Right lobe of liver (tissue), 6 donors: ENCODE data around the gene TBCC. TPM values are rescaled to one million over a fixed set of nuclear protein-coding genes. Genes with fewer than 3 reads are reported as not detected.
"Not testable (repeated sequence)": the region's sequence is repeated elsewhere in the genome, so short reads cannot be mapped to it uniquely, and the experiment has no call there.

Experiments
- ATAC-seq, 4 donors: fragments of 200-7000 bp; cut with Tn5 transposase; one replicate each; pipeline ENCODE4 v1.9.1; 2020; ENCODE audit warnings: mild to moderate bottlenecking in 4 of 4, moderate library complexity in 4 of 4
- DNase-seq, 3 donors: peaks; one replicate each; pipeline ENCODE4 v3.0.0-alpha.2; 2020
- H3K27ac ChIP-seq, 3 donors: fragments of 200-600 bp; one replicate each; pipeline ENCODE4 v1.8.0; 2022
- H3K27me3 ChIP-seq, 2 donors: fragments of 200-600 bp; one replicate each; pipeline ENCODE4 v1.8.0; 2022
- H3K36me3 ChIP-seq, 4 donors: fragments of 200-600 bp; sonication (generic) in 1 of 4; one replicate each; pipeline versions ENCODE4 v1.5.1 to v1.8.0; 2017 to 2022; ENCODE audit warnings: control low read depth in 1 of 4
- H3K4me1 ChIP-seq, 4 donors: fragments of 200-600 bp; sonication (generic) in 1 of 4; one replicate each; pipeline versions ENCODE4 v1.5.1 to v1.8.0; 2017 to 2022; ENCODE audit warnings: control low read depth in 1 of 4
- H3K4me3 ChIP-seq, 3 donors: fragments of 200-600 bp; one replicate each; pipeline ENCODE4 v1.8.0; 2022
- H3K9me3 ChIP-seq, 4 donors: fragments of 200-600 bp; sonication (generic) in 1 of 4; one replicate each; pipeline versions ENCODE4 v1.5.1 to v1.8.0; 2017 to 2022; ENCODE audit warnings: control low read depth in 1 of 4
- CTCF ChIP-seq, 4 donors: fragments of 200-600 bp in 3 of 4; fragments of 450-650 bp in 1 of 4; IDR thresholded peaks; one replicate each; pipeline versions ENCODE4 v1.5.1 to v1.8.0; 2016 to 2022; ENCODE audit warnings: antibody characterized with exemption in 4 of 4, mild to moderate bottlenecking in 2 of 4
- POLR2A ChIP-seq: fragments of 450-650 bp; IDR thresholded peaks from one replicate; pipeline ENCODE4 v1.6.1; 2017; ENCODE audit warnings: antibody characterized with exemption, mild to moderate bottlenecking
- WGBS: methylation state at CpG from one replicate; pipeline ENCODE4 v1.1.6; 2018; ENCODE audit warnings: low coverage, low lambda C conversion rate; ENCODE audit not compliant: insufficient coverage; ENCODE audit errors: missing lambda C conversion rate; 5-methylcytosine and 5-hydroxymethylcytosine counted together
- intact Hi-C, 2 donors: fragments of 100-400 bp; cut with DNase I; formaldehyde crosslinking; loops; one replicate each; pipeline versions ENCODE4 v1.11.2 to v1.14.1; 2022
- total RNA-seq, 6 experiments: library from RNA; depleted of rRNA in 2 of 6; stranded (reverse); fragments of >200 nt in 2 of 6; fragmentation: NEBNext Ultra II Directional in 3 of 6; extraction: Animal tissue kit (Norgen Biotek cat#: 25700) in 3 of 6; gene quantifications; one replicate each; pipeline versions ENCODE4 v1.1.0 to v1.2.4, GENCODE V29; 2016 to 2023
- donor health status: DM: no; HTN: yes; CAD: no.
- donor health status: DM: no; HTN: no; CAD: no.
- donor health status: DM: no; HTN: no; CAD: no.
- donor health status: DM: no; HTN: yes; CAD: no.
- donor health status: DM: no; HTN: yes; CAD: no.

Gene TBCC
- total RNA-seq, 6 experiments from 2014 or later, result 5.4 to 12.2 (median 6.3) TPM

GRCh38 chr6:42742116-42742894 is 3.6 kb downstream of the TBCC start:
- TF ChIP-seq POLR2A (no peak), CTCF (IDR thresholded peaks at IDR 0.05) (no peak)
- H3K36me3 ChIP-seq, result no peaks in the 10 kb centered on the region
- no peak for ATAC-seq
- no peak overlapping the region for H3K27ac ChIP-seq
- WGBS, result 48% methylated on average over 2 of the region's 5 CpGs
- no peaks in the 10 kb centered on the region for H3K27me3 ChIP-seq
- H3K4me3 ChIP-seq, result no peak overlapping the region
- no peak for DNase-seq
- H3K4me1 ChIP-seq, result peaks cover 0 to 15% (median 3%) of the 10 kb centered on the region in 4 donors
- intact Hi-C loops, result loop anchor here in 1 of 2 donors (10.0 kb wide), 1 partner anchor 142 kb away; no protein-coding TSS in a partner anchor
- H3K9me3 ChIP-seq, result no peaks in the 10 kb centered on the region

- Histone ChIP-seq H3K9me3 (no peaks in the 10 kb centered on the region), H3K27me3 (no peaks in the 10 kb centered on the region), H3K27ac (no peak overlapping the region), H3K36me3 (no peaks in the 10 kb centered on the region), H3K4me3 (no peak overlapping the region), H3K4me1 (peaks cover 0 to 15% (median 3%) of the 10 kb centered on the region in 4 donors)
- intact Hi-C loops, result loop anchor here in 1 of 2 donors (10.0 kb wide), 1 partner anchor 144 kb away; no protein-coding TSS in a partner anchor
- TF ChIP-seq CTCF (IDR thresholded peaks at IDR 0.05) (no peak), POLR2A (no peak)
- WGBS, result 48% methylated on average over 2 of the region's 3 CpGs
- ATAC-seq (no peak), DNase-seq (no peak)
Observed at GRCh38 chr6:42740725-42741124, 5.2 kb downstream of the TBCC start.

- intact Hi-C loops, result no loop called here
- Histone ChIP-seq H3K9me3 (no peaks in the 10 kb centered on the region), H3K27ac (no peak overlapping the region), H3K27me3 (no peaks in the 10 kb centered on the region), H3K4me1 (no peaks in the 10 kb centered on the region), H3K4me3 (no peak overlapping the region), H3K36me3 (no peaks in the 10 kb centered on the region)
- 93% methylated on average over 2 of the region's 3 CpGs for WGBS
- TF ChIP-seq POLR2A (no peak), CTCF (IDR thresholded peaks at IDR 0.05) (no peak)
- no peak for DNase-seq
- no peak for ATAC-seq
Observed at GRCh38 chr6:42735976-42736375, 9.9 kb downstream of the TBCC start.

- DNase-seq, ATAC-seq, H3K9me3 ChIP-seq, H3K4me1 ChIP-seq, H3K4me3 ChIP-seq, intact Hi-C loops, H3K27ac ChIP-seq, H3K36me3 ChIP-seq, H3K27me3 ChIP-seq: not testable (repeated sequence)
- WGBS, result 70% methylated on average over 7 of the region's 13 CpGs
Observed at GRCh38 chr6:42733867-42734481, 11.9 kb downstream of the TBCC start.

- Histone ChIP-seq H3K27ac (no peak overlapping the region), H3K4me3 (no peak overlapping the region), H3K9me3 (no peaks in the 10 kb centered on the region), H3K4me1 (peaks cover 0 to 10% (median under 1%) of the 10 kb centered on the region in 4 donors), H3K36me3 (no peaks in the 10 kb centered on the region), H3K27me3 (no peaks in the 10 kb centered on the region)
- 0% methylated on average over 1 of the region's 3 CpGs for WGBS
- no peak for DNase-seq
- intact Hi-C loops, result no loop called here
- peak; percentile 18 to 59 (median 42) for ATAC-seq
- TF ChIP-seq POLR2A (no peak), CTCF (IDR thresholded peaks at IDR 0.05) (no peak)
Observed at GRCh38 chr6:42729731-42730130, 16.2 kb downstream of the TBCC start.
